ENCODE results near the gene MTM1.

Gene MTM1

GRCh38 chrX:150719621-150720020 is 151.2 kb downstream of the MTM1 start:
- no peak for DNase-seq (ENCODE audit: low read depth)

Measured in stimulated activated CD8-positive, alpha-beta memory T cell treated with anti-CD3 and anti-CD28 coated beads, Interleukin-4, amount 100 ng/mL, for 24 hours (primary cell).